HG02571 (cell line): ENCODE data around the gene RAD51B.
A peak's percentile ranks its signal among the peaks of the same experiment; 100 is the strongest.

ENCODE experiments used
- ATAC-seq: cut with Tn5 transposase; IDR thresholded peaks from one replicate; pipeline ENCODE4 v1.9.1; 2021; ENCODE audit warnings: mild to moderate bottlenecking, moderate library complexity; ENCODE audit not compliant: unreplicated experiment

RAD51B gene

DNA sequence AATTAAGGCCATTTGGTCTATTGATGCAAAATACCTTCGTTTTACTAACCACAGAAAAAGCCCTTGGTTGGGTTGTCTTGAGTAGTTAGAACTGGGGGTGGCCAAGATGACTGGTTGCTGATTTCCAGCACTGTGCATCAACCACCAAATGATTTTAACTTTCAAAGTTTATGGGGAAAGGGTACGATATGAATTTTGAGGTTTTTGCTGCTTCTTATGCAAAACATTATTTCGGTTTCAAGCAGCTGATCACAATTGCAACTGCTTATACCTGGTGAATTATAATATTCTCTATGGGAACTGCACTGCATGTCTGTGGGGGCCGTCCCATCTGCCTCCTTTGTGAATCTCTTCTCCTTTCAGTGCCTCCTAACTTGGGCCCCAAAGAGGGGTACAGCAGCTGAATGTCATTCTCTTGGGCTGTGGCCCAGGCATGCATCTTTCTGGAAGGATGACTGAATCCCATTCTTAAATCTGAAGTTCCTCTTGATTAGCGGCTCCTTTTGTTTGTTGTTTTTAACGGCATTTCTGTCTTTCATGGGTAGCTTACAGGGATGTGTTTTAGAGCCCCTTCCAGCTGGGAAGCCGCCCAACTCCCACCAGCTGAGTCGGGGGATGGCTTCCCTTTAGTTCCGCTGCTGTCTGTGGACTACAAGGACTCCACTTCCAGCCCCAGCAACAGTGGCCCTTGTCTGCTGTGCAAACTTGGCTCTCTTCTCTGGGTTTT is 493.5 kb downstream of the RAD51B start:
- peak; percentile 93 for ATAC-seq

- no peak for ATAC-seq
These were observed 495.1 kb downstream of the RAD51B start for GRCh38 chr14:68314642-68315041.

DNA sequence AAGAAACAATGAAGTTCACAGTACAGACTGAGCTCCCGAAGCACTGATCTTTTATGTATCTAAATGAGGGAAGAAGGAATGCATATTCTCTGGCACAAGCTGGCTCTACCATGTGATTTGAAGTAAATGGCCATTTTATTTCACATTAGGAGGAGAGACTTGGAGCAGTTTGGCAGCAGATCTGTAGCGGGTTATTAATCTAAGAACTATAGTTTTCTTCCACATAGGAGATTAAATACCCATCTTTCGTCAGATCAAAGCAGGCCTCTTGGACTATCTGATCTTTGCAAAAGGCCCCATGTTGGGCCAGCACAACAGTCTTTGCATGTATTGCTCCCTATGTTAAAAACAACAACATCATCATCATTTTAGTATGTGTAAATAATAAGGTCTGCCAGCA is 495.5 kb downstream of the RAD51B start:
- ATAC-seq: no peak

GRCh38 chr14:68316078-68316868 is 496.7 kb downstream of the RAD51B start:
- ATAC-seq: no peak

- no peak for ATAC-seq
These were observed 497.7 kb downstream of the RAD51B start for GRCh38 chr14:68317239-68317638.

- ATAC-seq: no peak
These were observed 499.2 kb downstream of the RAD51B start for GRCh38 chr14:68318828-68319227.

GRCh38 chr14:68320495-68320894 is 500.9 kb downstream of the RAD51B start:
- no peak for ATAC-seq

- ATAC-seq: no peak
These were observed 503.5 kb downstream of the RAD51B start for GRCh38 chr14:68322940-68323620.

DNA sequence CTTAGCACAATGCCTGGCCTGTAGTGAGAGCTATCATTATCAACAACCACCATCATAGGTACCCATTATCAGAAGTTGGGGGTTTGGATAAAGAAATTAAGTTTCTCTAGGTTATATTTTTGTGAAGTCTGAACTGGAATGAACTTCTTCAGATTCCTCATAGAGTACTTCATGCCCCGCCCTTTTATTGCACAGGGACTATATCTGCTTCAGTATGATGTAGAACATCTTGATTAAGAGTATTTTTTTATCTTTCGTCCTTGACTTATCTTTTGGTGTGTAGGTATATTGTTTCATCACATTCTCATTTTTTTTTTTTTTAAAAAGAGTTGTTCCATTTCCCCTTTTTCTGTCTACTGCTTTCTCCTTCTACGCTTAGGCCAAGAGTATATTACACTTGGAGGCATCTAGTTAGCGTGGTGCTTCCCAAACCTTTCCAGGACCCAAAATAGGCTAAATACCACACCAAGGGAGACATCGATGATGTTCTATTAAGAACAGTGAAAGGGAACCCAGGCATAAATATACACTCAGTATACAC is 505.8 kb downstream of the RAD51B start:
- no peak for ATAC-seq

DNA sequence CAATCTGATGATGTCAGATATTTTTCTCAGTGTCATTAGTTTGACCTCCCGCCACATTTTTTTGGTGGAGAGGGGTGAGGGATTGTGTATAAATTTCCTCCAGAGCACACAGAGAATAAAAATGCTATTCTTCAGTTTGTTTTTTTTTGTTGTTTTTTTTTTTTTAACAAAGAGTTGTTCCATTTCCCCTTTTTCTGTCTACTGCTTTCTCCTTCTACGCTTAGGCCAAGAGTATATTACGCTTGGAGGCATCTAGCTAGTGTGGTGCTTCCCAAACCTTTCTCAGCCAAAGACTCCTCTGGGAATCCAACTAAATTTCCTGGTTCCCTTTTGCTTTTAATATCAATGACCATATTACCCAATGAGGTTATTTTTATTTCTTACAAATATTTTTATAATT is 507.7 kb downstream of the RAD51B start:
- ATAC-seq: no peak

DNA sequence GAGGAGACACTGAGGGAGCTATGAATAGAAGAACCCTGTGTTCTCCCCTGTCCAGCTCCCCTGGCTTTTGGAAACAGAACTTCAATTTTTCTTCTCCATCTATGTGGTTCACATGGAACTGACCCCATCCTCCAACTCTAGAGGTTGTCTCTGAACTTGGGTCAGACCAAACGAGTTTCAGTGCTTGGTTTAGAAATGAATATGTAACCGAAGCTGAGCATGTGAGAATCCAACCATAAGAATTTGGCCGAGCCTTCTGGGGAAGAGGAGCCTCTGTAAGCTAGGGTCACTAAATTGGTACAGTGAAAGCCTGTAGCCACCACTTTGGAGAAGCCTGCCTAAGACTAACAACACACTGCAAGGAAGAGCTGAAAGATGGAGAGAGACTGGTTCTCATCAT is 508.9 kb downstream of the RAD51B start:
- ATAC-seq: peak; percentile 54

GRCh38 chr14:68331426-68331825 is 511.8 kb downstream of the RAD51B start:
- no peak for ATAC-seq

- ATAC-seq: no peak
These were observed 512.4 kb downstream of the RAD51B start for GRCh38 chr14:68331991-68332390.

DNA sequence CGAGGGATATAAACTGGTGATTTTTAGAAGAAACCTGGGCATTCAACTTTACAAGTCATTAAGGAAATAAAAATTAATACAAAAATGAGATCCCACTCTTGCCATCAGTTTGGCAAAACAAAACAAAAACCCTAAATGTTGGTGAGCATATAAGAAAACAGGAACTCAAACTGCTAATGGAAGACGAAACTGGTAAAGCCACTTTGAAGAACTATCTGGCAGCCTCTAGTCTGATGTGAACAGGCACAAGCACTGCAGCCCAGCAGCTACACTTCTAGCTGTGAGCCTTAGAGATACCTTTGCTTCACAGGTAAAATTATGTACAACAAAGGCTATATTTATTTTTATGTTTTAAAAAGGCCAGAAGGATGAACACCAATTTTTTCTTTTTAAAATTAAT is 513.7 kb downstream of the RAD51B start:
- ATAC-seq: no peak

GRCh38 chr14:68335312-68335711 is 515.7 kb downstream of the RAD51B start:
- no peak for ATAC-seq

DNA sequence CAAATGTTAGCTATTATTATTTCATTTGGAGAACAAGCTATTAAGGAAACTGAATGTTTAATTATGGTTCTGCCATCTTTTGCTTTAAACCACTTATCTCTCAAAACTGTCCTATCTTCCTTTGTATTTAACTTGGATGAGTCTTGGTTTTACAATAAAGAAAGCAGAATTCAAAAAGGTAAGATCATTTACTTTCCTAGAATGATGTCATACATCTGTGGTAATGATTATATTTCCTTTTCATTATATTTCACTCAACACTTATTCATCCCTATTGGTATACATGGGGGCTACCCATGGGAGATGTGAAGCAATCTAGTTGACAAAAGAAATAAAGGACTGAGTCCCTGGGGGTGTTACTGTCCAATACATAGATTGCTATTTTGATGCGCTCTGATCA is 516.6 kb downstream of the RAD51B start:
- ATAC-seq: no peak

DNA sequence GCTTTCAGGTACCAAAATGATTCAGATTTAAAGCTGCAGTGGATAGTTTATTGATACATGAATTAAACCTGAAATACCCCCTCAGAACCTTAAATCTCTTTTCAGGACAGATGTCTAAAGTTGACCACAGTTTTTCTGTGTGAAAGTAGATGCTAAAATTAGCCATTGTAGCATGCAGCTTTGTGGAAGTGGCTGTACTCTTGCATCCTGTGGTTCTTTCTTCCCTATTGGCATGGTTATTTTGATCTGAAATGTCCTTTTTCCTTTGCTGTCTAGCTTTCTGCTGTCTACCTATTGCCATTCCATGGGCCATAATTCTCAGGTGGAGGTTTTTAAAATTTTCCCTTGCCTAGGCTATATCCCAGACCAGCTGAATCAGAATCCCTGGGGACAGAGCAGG is 517.7 kb downstream of the RAD51B start:
- ATAC-seq: no peak

GRCh38 chr14:68340262-68340661 is 520.7 kb downstream of the RAD51B start:
- ATAC-seq: no peak

DNA sequence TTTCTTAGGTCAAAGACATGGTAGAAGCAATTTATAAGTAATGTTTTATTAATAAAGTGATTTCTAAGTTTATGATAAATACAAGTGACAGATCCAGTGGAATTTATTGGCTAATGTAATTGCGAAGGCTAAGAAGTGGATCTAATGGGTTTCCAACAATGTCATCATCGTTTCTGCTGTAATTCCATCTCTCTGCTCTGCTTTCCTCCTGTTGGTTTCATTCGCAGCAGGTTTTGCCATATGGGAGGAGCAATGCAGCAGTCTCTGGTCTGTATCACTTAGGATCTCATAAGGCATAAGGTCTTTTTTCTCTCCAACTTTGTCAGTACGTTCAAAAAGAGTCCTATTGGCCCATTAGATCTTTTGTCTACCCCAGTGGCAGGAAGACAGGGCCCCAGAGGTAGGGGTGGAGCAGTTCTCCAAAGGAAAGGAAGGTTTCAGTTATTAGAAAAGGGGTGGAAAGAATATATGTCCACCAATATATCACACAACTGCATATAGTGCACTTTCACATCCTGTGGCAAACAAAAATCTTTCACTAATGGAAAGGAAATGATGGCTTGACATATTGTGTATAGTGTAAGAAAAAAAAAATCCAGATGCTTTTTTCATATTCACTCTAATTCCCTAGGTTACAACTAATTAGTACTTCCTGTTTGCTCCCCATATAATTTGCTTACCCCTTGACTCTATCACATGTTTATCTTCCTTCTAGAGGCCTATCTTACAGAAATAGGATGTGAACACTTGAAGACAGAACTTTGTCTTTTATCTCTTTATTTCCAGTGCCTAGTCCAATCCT is 522.0 kb downstream of the RAD51B start:
- ATAC-seq: no peak

DNA sequence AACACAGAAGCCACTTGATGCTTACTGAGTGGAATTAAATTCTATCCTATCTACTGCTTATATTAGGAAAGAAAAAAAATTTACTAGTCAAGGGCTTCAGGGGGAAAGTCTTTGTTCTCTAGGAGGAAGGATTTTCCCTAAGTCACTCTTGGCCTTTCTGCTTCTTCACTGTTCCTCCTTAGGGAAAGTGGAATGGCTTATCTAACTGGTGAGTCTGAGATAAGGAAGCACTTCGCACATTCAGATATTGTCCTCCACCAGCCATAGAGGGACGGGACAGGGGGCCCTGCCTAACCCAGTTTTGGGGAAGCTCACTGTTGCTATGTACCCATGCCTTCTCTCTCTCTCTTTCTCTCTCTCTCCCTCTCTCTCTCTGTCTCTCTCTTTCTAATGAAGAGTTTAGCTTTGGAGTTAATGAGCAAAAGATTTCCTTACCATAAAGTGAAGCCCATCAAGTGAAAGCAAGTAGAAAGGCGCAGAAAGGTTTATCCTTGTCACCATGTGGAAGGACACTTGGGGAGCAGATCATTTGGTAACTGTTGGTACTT is 522.7 kb downstream of the RAD51B start:
- ATAC-seq: no peak
